UCSD-AML1 (cell line): ENCODE measurements around the gene IFITM10.

Experiments
- DNase-seq: peaks from one replicate; lab custom pipeline; 2025; ENCODE audit not compliant: unreplicated experiment; lab: John Stamatoyannopoulos, UW

Gene IFITM10

DNA sequence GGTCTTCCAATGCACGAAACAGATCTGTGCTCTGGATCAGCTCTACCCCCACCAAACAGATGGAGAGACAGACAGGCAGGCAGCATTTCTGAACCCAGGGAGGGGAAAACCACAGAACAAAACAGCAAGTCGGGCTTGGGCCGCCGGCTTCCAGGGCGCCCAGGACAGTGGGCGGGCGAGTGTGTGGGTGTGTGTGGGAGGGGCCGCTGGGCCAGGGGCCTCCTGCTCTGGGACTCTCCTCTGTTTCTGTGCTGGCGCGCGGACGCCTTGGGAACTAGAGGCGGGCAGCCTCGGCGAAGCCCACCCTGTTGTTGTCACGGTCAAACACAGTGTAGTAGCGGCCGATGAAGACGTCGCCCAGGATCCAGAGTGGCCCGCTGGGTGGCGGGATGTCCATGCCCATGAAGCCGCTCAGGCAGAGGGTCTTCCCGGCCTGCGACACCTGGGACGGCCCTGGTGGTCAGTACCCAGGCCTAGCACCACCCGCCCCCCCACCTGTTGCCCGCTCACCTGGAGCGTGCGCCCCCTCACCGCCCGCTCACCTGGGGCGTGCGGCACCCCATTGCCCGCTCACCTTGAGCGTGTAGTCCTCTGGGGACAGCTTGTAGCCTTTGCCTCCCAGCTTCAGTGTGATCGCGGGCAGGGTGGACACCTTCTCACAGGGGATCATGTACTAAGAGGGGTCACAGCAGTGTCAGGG is 3.0 kb upstream of the IFITM10 start:
- peak; percentile 44 for DNase-seq

DNA sequence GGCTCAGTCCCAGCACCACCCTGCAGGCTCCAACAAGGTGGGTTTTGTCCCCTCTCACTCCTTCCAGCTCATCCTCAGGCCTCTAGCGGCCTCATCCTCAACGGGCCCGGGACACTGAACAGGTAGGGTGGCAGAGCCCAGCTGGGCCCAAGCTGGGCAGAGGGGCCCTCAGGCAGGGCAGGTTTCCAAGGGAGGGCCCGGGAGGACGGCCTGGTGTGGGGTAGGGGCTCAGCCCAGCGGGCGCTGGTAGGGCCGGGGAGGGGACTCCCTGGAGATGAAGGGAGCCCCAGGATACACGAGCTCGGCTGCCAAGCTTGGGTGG is 2.5 kb upstream of the IFITM10 start:
- no peak for DNase-seq

DNA sequence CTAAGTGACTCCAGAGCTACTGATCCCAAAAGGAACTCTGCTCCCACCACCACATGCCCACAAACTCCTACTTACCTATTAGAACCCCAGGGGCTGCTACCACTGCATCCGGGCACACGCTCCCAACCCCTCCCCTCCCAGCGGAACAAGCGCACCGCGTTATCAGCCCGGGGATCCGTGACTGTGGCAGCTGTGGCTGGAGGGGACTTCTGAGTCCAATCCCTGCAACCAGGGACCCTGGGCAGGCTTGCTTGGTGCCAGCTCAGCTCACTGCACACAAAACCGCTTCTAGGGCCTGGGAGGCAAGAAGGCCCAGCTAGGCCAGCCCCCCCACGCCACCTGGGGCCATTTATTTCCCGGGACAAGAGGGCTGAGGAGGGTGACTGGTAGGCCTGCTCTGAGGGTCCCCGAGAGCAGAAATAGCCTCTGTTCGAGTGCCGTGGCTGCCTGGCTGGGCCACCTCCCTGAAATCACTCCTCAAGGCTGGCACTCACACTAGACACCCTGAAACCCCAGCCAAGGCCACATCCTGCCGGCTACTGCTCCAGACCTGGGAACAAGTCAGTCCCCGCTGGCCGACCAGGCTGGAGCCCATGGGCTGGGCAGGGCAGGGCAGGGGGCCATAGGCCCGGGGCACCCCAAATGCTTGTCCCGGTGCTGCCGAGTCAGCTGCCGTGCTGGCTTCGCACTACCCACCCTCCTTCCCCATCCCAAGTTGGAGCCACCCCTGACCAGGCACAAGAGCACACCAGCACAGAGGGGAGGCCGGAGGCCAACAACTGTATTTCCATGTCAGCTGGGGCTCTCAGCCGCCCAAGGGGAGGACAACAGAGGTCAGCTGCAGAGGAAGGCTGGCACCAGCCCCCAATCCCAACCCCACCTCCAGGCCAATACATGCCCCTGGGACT is 1.9 kb upstream of the IFITM10 start:
- no peak for DNase-seq

DNA sequence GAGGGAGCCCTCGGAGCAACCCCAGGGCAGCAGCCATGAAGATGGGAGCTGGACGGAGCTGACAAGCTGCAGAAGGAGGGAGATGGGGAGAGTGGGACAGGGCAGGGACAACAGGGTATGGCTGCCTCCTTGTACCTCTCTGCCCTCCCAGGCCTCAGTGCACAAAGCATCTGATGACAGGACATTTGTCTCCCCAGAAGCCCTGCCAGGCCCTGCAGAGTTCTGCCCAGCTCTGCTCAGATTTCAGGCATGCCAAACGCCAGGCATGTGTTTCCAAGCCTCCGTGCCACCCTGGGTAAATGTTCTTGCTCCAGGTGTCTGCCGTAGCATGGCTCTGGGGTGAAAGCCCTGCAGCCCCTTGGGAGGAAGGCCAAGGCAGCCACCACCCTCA is 1.1 kb upstream of the IFITM10 start:
- no peak for DNase-seq

DNA sequence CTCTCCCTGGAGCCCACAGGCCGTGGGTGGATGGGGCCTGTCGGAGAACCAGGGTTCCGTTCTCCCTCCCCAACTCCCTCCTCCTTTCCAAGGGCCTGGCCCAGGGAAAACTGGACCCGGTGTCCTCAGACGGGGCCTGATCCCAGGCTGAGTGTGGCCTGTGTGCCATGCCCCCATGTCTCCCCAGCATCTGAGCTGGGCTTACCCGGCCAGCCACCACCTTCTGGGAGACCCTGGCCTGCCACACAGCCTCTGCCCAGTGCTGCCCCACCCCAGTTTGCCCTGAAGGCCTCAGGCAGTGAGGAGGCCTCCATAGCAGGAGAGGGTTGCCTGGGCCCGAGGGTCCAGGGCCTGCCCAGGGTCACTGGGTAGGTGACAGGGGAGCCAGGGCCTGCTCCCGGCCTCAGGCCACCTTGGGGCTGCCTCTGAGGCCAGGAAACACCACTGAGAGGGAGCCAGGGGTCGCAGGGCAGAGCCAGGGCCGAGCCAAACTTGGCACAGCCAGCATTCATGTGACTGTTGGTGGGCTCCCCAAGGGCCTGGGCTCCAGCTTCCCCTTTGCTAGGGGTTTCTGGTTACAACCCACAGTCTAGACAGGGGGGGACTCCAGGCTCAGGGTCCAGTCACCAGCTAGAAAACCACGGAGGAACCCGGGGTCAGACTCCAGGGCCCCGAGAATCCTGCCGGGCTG is 590 bp upstream of the IFITM10 start:
- no peak for DNase-seq

DNA sequence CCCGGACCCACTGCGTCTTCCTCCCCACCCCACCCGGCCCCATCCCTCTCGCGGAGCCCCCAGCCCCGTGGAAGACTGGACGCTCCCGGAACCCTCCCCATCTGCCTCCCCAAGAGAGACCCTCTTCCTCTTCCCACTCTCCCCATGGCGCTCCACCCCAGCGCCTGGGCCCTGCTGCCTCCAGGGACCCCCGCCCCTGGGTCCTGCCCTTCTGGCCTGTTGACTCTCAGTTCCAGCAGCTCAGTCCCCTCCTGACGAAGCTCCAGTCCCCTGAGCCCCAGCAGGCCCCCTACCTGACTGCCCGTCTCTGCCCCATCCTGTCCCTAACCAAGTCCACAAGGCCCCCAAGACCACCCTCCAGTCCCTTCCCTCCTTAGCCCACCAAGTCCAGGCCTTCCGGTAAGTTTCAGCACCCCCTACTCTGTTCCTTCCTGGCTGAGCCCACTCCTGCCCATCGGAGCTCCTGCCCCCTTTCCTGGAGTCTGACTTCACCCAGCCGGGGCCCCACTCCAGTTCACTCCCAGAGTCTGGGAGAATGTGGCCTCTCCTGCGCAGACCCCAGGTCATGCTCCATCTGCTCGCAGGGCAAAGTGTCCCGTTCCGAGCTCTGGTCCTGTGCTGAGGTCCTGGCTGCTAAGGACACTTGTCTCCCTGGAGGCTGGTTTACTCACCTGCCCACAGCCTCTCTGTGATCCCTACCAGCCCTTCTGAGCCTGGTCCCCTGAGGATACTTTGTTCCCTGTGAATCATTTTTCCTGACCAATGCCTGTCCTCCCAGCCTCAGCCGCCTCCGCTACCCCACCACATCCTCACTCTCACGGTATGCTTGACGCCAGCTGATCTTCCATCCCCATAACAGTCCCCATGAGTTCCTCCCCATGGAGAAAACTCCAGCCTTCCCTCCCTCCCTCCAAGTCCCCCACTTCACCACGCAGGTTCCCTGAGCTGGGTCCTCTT is 722 bp downstream of the IFITM10 start:
- DNase-seq: no peak

DNA sequence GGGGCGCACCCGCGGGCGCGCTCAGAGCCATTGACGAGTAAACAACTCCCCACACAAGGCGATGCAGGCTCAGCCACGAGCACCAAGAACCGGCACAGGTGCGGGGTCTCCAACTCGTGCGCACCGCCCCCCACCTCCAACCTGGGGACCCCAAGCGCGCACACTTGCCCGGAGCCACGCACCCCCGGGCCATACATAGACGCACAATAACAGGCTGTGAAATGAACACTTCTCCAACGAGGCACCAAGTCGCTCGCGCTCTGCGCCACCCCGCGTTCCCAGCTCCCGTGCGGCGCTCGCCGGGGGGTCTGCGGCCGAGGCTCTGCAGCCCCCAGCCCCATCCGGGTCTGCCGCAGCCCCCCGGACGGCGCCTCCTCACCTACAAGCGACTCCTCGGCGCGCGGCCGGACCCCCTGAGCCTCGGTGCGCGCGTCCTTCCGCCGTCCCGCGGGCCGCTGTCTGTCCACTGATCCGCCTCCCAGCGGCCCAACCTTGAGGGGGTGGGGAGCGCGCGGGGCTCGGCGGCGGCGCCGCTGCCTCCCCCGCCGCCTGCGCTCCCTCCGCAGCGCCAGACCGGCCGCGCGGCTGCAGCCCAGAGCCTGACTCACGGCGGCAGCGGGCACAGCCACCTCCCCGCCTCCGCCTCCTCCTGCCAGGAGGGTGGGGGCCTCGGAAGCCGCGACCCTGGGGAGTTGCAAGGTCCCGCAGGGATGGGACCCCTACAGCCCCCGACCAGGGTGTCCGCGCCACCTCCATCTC is 1.6 kb downstream of the IFITM10 start:
- DNase-seq: no peak

DNA sequence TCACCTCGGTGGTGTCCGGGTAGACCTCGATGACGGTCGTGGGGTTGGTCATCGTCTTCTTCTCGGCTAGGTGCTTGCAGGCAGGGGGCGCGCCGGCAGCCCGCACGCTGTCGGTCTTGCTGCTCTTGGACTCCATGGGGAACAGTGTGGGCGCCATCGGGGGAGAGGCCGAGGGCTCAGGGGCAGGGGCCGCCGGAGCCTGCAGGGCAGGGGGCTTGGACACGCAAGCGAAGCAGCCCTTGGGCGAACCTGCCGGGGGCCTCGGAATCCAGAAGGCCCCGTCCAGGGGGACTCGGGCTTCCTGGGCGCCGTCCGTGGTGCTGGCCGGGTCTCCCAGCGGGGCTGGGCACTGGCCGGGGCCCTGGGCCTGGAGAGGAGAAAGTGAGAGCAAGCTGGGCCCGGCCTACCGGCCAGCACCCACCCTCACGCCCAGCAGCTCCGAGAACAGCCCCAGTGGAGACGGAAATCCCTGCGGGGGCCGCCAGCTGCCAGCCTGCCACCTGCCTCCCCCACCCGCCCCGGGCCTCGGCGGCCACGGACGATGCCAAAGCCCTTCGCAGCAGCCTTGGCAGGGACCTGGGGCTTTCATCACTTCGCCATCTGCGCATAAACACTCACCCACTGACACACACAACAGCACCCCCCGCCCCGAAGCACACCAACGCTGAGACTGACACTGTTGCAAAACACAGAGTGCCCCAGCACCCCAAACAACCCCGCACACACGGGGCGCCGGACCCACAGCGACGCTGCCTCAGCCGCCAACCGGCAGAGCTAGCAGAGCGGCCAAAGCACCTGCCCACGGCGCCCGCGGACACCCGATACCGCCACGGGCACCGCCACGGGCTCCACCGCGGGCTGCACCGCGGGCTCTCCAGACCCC is 2.4 kb downstream of the IFITM10 start:
- no peak for DNase-seq

DNA sequence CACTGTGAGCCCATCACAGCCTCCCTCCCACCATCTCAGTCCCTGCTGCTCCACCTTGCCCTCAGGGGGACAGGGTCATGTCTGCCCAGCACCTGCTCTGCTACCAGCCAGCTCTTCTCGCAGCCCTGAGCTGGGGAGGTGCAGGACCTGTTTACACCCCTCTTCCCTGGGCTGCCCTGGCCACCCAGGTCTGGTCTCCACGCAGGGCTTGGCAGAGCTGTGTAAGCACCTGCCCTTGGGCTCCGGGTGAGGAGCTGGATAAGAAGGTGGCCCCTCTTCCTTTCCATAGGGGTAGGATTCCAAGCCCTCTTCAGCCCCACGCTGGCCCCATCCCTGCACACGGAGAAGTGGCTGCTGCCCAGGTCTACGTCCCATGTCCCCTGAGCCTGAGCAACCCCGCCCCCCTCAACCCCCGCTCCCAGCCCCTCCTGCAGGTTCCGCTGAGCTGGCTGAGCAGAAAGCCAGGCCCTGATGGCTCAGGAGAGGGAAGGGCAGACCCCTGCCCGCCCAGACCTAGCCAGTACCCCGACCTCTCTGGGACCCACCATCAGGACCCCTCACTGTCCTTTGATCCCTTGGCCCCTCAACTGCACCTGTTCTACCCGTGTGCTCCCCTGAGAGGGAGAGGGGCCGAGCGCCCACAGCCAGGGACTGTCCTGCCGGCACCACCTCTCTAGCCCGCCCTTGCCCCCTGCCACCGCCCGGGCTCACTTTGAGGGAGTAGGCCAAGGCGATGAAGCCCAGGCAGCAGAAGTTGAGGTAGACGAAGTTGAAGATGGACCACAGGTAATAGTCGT is 3.2 kb downstream of the IFITM10 start:
- no peak for DNase-seq

DNA sequence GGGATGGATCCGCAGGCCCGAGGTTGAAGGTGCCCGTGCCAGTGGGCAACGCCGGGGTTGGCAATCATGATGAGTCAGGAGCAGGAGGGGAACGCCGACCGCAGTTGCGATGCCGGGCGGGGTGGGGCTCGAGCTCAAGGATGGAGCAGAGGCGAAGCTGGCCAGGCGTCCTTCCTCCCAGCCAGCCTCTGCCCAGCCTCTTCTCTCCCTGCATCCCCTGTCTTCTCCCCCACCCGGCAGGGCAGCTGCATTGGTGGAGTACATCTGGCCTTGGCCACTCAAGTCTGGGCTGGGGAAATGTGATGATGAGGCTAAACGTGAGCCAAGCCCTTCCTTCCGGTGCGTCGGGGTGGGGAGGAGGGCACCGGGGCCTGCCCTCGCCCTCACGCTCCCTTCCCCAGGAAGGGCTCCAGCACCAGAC is 3.9 kb downstream of the IFITM10 start:
- DNase-seq: no peak

DNA sequence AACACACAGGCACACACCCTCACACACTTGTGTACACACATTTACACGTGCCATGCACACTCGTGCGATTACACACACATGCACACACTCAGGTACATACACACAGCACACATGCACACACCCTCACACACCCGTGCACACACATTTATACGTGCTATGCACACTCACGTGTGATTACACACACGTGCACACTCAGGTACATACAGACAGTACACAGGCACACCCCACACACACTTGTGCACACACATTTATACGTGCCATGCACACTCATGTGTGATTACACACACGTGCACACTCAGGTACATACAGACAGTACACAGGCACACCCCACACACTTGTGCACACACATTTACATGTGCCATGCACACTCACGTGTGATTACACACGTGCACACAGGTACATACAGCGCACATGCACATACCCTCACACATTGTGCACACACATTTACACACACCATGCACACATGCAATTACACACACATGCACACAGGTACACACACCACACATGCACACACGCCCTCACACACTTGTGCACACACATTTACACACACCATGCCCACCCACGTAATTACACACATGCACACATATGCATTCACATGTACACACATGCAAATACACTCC is 4.6 kb downstream of the IFITM10 start:
- no peak for DNase-seq

DNA sequence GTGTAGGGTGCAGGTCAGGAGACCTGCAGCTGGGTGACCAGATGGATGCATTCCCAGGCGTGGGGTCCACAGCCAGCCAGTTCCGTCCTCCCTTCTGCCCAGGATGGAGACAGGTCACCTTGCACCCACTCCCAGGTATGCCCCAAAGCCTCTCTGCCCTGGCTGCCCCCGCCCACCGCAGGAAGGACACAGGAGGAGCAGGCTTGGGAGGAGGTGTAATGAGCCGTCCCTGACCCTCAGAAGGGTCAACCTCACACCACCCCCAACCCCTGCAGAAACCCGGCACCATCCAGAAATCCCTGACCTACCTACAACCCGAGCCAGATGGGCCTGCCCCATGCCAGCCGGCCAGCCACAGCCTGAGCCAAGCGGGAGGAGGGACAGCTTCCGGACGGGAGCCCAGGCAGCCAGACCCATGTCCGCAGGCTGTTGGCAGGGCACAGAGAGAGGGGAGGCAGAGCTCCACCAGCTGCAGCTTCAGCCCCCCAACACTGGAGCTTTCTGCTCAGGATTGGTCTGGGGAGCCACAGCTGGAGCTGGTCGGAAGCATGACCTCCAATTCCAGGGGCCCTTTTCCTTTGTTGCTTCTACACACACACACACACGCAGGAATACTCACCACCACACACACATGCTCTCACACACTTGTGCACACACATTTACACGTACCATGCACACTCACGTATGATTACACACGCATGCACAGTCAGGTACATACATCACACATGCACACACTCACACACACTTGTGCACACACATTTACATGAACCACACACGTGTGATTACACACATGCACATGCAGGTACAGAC is 5.3 kb downstream of the IFITM10 start:
- no peak for DNase-seq

DNA sequence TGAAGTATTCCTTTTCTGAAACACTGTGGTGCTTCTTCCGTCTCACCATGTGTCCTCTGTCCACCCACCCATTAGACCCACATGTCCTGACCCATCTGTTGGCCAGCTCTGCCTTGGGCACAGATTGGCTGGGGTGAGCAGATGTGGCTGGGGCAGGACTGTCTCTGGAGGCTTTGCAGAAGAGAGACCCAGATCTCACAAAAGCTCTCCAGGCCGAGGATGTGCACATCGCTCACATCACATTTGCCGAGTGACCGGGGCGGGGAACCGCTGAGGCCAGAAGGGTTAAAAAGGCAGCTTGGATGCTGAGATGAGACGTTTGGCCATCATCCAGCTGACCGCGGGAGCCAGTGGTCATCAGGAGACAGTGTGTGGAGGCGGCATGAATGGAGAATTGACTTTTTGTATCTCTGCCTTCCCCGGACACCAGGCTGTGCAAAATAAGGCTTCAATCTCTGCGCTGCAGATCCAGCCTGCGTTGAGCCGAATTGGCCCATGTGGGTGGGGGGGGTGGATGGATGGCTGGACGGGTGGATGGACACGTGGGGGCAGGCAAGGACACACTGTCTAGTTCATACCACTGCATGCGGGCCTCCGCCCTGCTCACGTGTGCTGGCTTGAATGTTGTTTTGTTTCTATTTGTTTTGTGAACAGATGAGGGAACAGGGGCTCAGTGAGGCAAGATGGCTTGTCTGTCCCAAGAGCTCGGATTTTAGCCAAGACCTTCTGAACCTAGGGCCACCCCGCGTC is 6.1 kb downstream of the IFITM10 start:
- no peak for DNase-seq

DNA sequence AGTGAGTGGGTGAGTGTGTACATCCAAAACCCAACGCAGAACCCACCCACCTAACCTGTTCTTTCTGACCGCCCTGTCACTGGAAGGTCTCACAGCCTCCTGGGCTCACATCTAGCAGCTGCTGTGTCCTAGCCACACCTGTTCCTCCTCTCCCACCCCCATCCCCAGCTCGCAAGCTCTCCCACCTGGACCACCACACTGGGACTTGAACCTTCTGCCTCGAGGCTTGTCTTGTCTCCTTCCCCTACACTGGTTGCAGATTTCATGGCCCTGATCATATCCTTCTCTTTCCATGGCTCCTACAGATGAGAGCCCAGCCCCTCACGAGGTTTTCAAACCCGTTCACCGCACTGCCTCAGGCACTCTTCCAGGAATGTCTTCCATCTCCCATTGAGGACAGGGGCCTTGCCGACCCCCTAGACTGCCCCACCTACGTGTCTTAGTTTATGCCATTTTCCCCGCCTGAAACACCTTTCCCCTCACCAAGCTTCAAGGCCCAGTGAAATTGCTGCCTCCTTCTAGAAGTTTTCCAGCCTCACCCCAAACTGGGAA is 6.7 kb downstream of the IFITM10 start:
- no peak for DNase-seq

DNA sequence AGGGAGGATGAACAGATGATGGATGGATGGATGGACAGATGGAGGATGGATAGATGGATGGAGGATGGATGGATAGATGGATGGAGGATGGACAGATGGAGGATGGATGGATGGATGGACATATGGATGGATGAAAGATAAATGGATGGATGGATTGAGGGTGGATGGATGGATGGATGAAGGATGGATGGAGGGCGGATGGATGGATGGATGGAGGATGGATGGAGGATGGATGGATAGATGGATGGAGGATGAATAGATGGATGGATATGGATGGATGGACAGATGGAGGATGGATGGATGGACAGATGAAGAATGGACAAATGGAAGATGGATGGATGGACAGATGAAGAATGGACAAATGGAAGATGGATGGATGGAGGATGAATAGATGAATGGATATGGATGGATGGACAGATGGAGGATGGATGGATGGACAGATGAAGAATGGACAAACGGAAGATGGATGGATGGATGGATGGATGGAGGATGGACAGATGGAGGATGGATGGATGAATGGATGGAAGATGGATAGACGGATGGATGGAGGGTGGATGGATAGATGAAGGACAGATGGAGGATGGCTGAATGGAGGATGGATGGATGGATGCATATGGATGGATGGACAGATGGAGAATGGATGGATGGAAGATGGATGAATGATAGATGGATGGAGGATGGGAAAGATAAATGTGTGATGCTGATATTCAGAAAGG is 7.4 kb downstream of the IFITM10 start:
- DNase-seq: no peak
